Activated naive CD8-positive, alpha-beta T cell (primary cell): Measurements from ENCODE around the gene TAS1R3.

Experiments used
- H3K27ac Mint-ChIP-seq: one replicate; pipeline ENCODE4 v1.8.0; 2021; ENCODE audit warnings: mixed read lengths
- H3K27me3 Mint-ChIP-seq: one replicate; pipeline ENCODE4 v1.8.0; 2021; ENCODE audit warnings: mixed read lengths
- H3K36me3 Mint-ChIP-seq: one replicate; pipeline ENCODE4 v1.8.0; 2021; ENCODE audit warnings: mixed read lengths
- H3K4me1 Mint-ChIP-seq: one replicate; pipeline ENCODE4 v1.8.0; 2021; ENCODE audit warnings: low read depth, mixed read lengths
- H3K4me3 Mint-ChIP-seq: one replicate; pipeline ENCODE4 v1.8.0; 2021; ENCODE audit warnings: mild to moderate bottlenecking, mixed read lengths
- H3K9me3 Mint-ChIP-seq: one replicate; pipeline ENCODE4 v1.8.0; 2021; ENCODE audit warnings: low read depth, mixed read lengths

The TAS1R3 gene

GRCh38 chr1:1322418-1322817 is 8.7 kb upstream of the TAS1R3 start:
- H3K4me3 Mint-ChIP-seq = peak overlapping the region; percentile 95
- no peaks in the 10 kb centered on the region for H3K27me3 Mint-ChIP-seq
- no peaks in the 10 kb centered on the region for H3K36me3 Mint-ChIP-seq
- peak overlapping the region; percentile 81 for H3K27ac Mint-ChIP-seq
- peaks cover 24% of the 10 kb centered on the region for H3K4me1 Mint-ChIP-seq
- H3K9me3 Mint-ChIP-seq = no peaks in the 10 kb centered on the region

- Mint-ChIP-seq H3K36me3 (no peaks in the 10 kb centered on the region), H3K27ac (no peak overlapping the region), H3K4me3 (peak overlapping the region; percentile 95), H3K4me1 (peaks cover 24% of the 10 kb centered on the region), H3K27me3 (no peaks in the 10 kb centered on the region), H3K9me3 (no peaks in the 10 kb centered on the region)
Measured at GRCh38 chr1:1322952-1323351, 8.1 kb upstream of the TAS1R3 start.

GRCh38 chr1:1324084-1324523 is 7.0 kb upstream of the TAS1R3 start:
- H3K36me3 Mint-ChIP-seq = no peaks in the 10 kb centered on the region
- H3K9me3 Mint-ChIP-seq = no peaks in the 10 kb centered on the region
- H3K4me1 Mint-ChIP-seq = peaks cover 24% of the 10 kb centered on the region
- H3K27ac Mint-ChIP-seq = no peak overlapping the region
- no peaks in the 10 kb centered on the region for H3K27me3 Mint-ChIP-seq
- H3K4me3 Mint-ChIP-seq = peak overlapping the region; percentile 53

GRCh38 chr1:1324524-1325287 is 6.4 kb upstream of the TAS1R3 start, which contains the start of the genes CPTP and INTS11:
TSS of gene CPTP (plus strand) at chr1:1324802. CDS start at chr1:1326911, 2,109 bp downstream.
TSS of gene INTS11 (minus strand) at chr1:1324660. CDS start at chr1:1324608, 52 bp downstream.
- Mint-ChIP-seq H3K36me3 (no peaks in the 10 kb centered on the region), H3K9me3 (no peaks in the 10 kb centered on the region), H3K4me3 (peak within 1 kb of the TSS; percentile 95), H3K4me1 (peaks cover 25% of the 10 kb centered on the region), H3K27ac (peak within 1 kb of the TSS; percentile 88), H3K27me3 (no peaks in the 10 kb centered on the region)

- peak overlapping the region; percentile 74 for H3K4me3 Mint-ChIP-seq
Measured at GRCh38 chr1:1325288-1326074, 5.6 kb upstream of the TAS1R3 start.

GRCh38 chr1:1326075-1326605 is 4.9 kb upstream of the TAS1R3 start:
- H3K9me3 Mint-ChIP-seq = no peaks in the 10 kb centered on the region
- H3K4me3 Mint-ChIP-seq = peak overlapping the region; percentile 53
- peaks cover 25% of the 10 kb centered on the region for H3K4me1 Mint-ChIP-seq
- H3K27ac Mint-ChIP-seq = no peak overlapping the region
- H3K27me3 Mint-ChIP-seq = no peaks in the 10 kb centered on the region
- H3K36me3 Mint-ChIP-seq = no peaks in the 10 kb centered on the region

More at GRCh38 chr1:1325288-1326074, 5.6 kb upstream of the TAS1R3 start:
- H3K36me3 Mint-ChIP-seq = no peaks in the 10 kb centered on the region
- H3K27ac Mint-ChIP-seq = no peak overlapping the region
- H3K9me3 Mint-ChIP-seq = no peaks in the 10 kb centered on the region
- H3K27me3 Mint-ChIP-seq = no peaks in the 10 kb centered on the region
- H3K4me1 Mint-ChIP-seq = peaks cover 25% of the 10 kb centered on the region

GRCh38 chr1:1327291-1327690 is 3.8 kb upstream of the TAS1R3 start:
- Mint-ChIP-seq H3K4me3 (no peak overlapping the region), H3K36me3 (no peaks in the 10 kb centered on the region), H3K4me1 (peaks cover 17% of the 10 kb centered on the region), H3K27me3 (no peaks in the 10 kb centered on the region), H3K27ac (no peak overlapping the region), H3K9me3 (no peaks in the 10 kb centered on the region)

- Mint-ChIP-seq H3K27ac (no peak overlapping the region), H3K36me3 (no peaks in the 10 kb centered on the region), H3K27me3 (no peaks in the 10 kb centered on the region), H3K4me3 (no peak overlapping the region), H3K4me1 (peaks cover 12% of the 10 kb centered on the region), H3K9me3 (no peaks in the 10 kb centered on the region)
Measured at GRCh38 chr1:1328254-1328653, 2.8 kb upstream of the TAS1R3 start.

- Mint-ChIP-seq H3K4me3 (peak overlapping the region; percentile 53), H3K36me3 (no peaks in the 10 kb centered on the region), H3K9me3 (no peaks in the 10 kb centered on the region), H3K27me3 (no peaks in the 10 kb centered on the region), H3K27ac (no peak overlapping the region), H3K4me1 (peaks cover 8% of the 10 kb centered on the region)
Measured at GRCh38 chr1:1329304-1330210, 1.5 kb upstream of the TAS1R3 start.

GRCh38 chr1:1330366-1331067 is 563 bp upstream of the TAS1R3 start:
- Mint-ChIP-seq H3K4me3 (no peak overlapping the region), H3K36me3 (no peaks in the 10 kb centered on the region)

GRCh38 chr1:1332031-1332755 is 1.1 kb downstream of the TAS1R3 start:
- Mint-ChIP-seq H3K9me3 (no peaks in the 10 kb centered on the region), H3K4me3 (no peak overlapping the region), H3K27ac (no peak overlapping the region), H3K27me3 (no peaks in the 10 kb centered on the region), H3K4me1 (peaks cover 3% of the 10 kb centered on the region), H3K36me3 (no peaks in the 10 kb centered on the region)

More at GRCh38 chr1:1330366-1331067, 563 bp upstream of the TAS1R3 start:
- Mint-ChIP-seq H3K27me3 (no peaks in the 10 kb centered on the region), H3K9me3 (no peaks in the 10 kb centered on the region), H3K27ac (no peak overlapping the region), H3K4me1 (peaks cover 8% of the 10 kb centered on the region)

- no peaks in the 10 kb centered on the region for H3K36me3 Mint-ChIP-seq
- H3K27ac Mint-ChIP-seq = no peak overlapping the region
- peaks cover 3% of the 10 kb centered on the region for H3K4me1 Mint-ChIP-seq
- H3K9me3 Mint-ChIP-seq = no peaks in the 10 kb centered on the region
- H3K4me3 Mint-ChIP-seq = no peak overlapping the region
- no peaks in the 10 kb centered on the region for H3K27me3 Mint-ChIP-seq
Measured at GRCh38 chr1:1332774-1333480, 1.8 kb downstream of the TAS1R3 start.
